GM23338 (cell line): ENCODE data around the gene PCSK6. TPM values are rescaled to one million over a fixed set of nuclear protein-coding genes. Genes with fewer than 3 reads are reported as not detected.

Experiments
- ATAC-seq: fragments of 200-7000 bp; cut with Tn5 transposase; 3 replicates; pipeline ENCODE4 v1.9.1; 2020
- DNase-seq: peaks from one replicate; pipeline ENCODE4 v3.0.0-alpha.2; 2015; ENCODE audit warnings: low spot score
- H2AFZ ChIP-seq: fragments of 200-600 bp; sonication (generic); 2 replicates; pipeline ENCODE4 v1.8.0; 2016; ENCODE audit warnings: antibody characterized with exemption, mild to moderate bottlenecking, moderate library complexity
- H3F3A ChIP-seq: fragments of 200-600 bp; sonication (generic); replicated peaks from 2 replicates; pipeline ENCODE4 v1.8.0; 2017; ENCODE audit warnings: antibody characterized with exemption, mixed run types, low read depth
- H3K27ac ChIP-seq: fragments of 200-600 bp; sonication (generic); 2 replicates; pipeline ENCODE4 v1.6.1; 2016; ENCODE audit warnings: low read depth
- H3K27me3 ChIP-seq: fragments of 200-600 bp; sonication (generic); 2 replicates; pipeline ENCODE4 v1.8.0; 2016; ENCODE audit warnings: mild to moderate bottlenecking, mixed run types, moderate library complexity; ENCODE audit not compliant: insufficient read depth
- H3K36me3 ChIP-seq: fragments of 200-600 bp; sonication (generic); 2 replicates; pipeline ENCODE4 v1.8.0; 2016; ENCODE audit warnings: mild to moderate bottlenecking; ENCODE audit not compliant: insufficient read depth
- H3K4me1 ChIP-seq: fragments of 200-600 bp; sonication (generic); 2 replicates; pipeline ENCODE4 v1.8.0; 2016; ENCODE audit warnings: mild to moderate bottlenecking, moderate library complexity; ENCODE audit not compliant: insufficient read depth
- H3K4me2 ChIP-seq: fragments of 200-600 bp; sonication (generic); 2 replicates; pipeline ENCODE4 v1.7.1; 2017; ENCODE audit warnings: mixed run types
- H3K4me3 ChIP-seq: fragments of 200-600 bp; sonication (generic); 2 replicates; pipeline ENCODE4 v1.6.1; 2016; ENCODE audit warnings: mixed run types
- H3K79me2 ChIP-seq: fragments of 200-600 bp; sonication (generic); replicated peaks from 2 replicates; pipeline ENCODE4 v1.8.0; 2017; ENCODE audit warnings: mild to moderate bottlenecking; ENCODE audit not compliant: insufficient read depth
- H3K9me2 ChIP-seq: fragments of 200-600 bp; sonication (generic); 2 replicates; pipeline ENCODE4 v1.8.0; 2017; ENCODE audit not compliant: insufficient read depth
- H4K20me1 ChIP-seq: fragments of 200-600 bp; sonication (generic); replicated peaks from 2 replicates; pipeline ENCODE4 v1.8.0; 2017; ENCODE audit warnings: mild to moderate bottlenecking; ENCODE audit not compliant: insufficient read depth
- H3K27ac Mint-ChIP-seq: 2 replicates; pipeline ENCODE4 v1.8.0; 2020; ENCODE audit warnings: inconsistent platforms, mild to moderate bottlenecking, moderate library complexity, mixed read lengths
- H3K27me3 Mint-ChIP-seq: 3 replicates; pipeline ENCODE4 v1.8.0; 2022; ENCODE audit warnings: low read depth, mild to moderate bottlenecking, moderate library complexity, mixed read lengths, inconsistent platforms; ENCODE audit not compliant: insufficient read depth, poor library complexity
- H3K36me3 Mint-ChIP-seq: 3 replicates; pipeline ENCODE4 v1.8.0; 2021; ENCODE audit warnings: low read depth, mild to moderate bottlenecking, inconsistent platforms, moderate library complexity, mixed read lengths
- H3K4me1 Mint-ChIP-seq: 3 replicates; pipeline ENCODE4 v1.8.0; 2020; ENCODE audit warnings: mild to moderate bottlenecking, inconsistent platforms, mixed read lengths
- H3K4me3 Mint-ChIP-seq: 3 replicates; pipeline ENCODE4 v1.8.0; 2021; ENCODE audit warnings: moderate library complexity, mild to moderate bottlenecking, inconsistent platforms, mixed read lengths
- H3K9me3 Mint-ChIP-seq: 3 replicates; pipeline ENCODE4 v1.8.0; 2020; ENCODE audit warnings: moderate library complexity, mild to moderate bottlenecking, inconsistent platforms, mixed read lengths
- CREB1 ChIP-seq: fragments of 250-450 bp; sonication (Bioruptor Pico); IDR thresholded peaks from 2 replicates; pipeline ENCODE4 v1.5.0; 2020; ENCODE audit warnings: low read depth, mild to moderate bottlenecking, moderate library complexity
- EZH2phosphoT487 ChIP-seq: fragments of 200-600 bp; sonication (generic); IDR thresholded peaks from one replicate; pipeline ENCODE4 v1.8.1; 2018; ENCODE audit warnings: antibody characterized with exemption; ENCODE audit not compliant: unreplicated experiment
- JUNB ChIP-seq: IDR thresholded peaks from one replicate; pipeline ENCODE4 v1.6.1; 2016; ENCODE audit warnings: antibody characterized with exemption; ENCODE audit not compliant: unreplicated experiment
- polyA plus RNA-seq: library from polyadenylated mRNA; unstranded; fragments of >200 nt; fragmentation: Nextera tagmentation; extraction: Ambion mirVana; gene quantifications from 2 replicates; pipeline ENCODE4 v1.2.1, GENCODE V29; 2016
- total RNA-seq: library from RNA; depleted of rRNA; stranded (reverse); fragments of >200 nt; shearing (Covaris generic); gene quantifications from 2 replicates; pipeline ENCODE4 v1.2.3, GENCODE V29; 2014
- TF ChIP-seq, protein P1 (sequence below): IDR thresholded peaks from one replicate; pipeline ENCODE4 v1.6.1; 2018; ENCODE audit warnings: antibody characterized with exemption; ENCODE audit not compliant: unreplicated experiment
- TF ChIP-seq, protein P2 (sequence below): IDR thresholded peaks from 2 replicates; pipeline ENCODE4 v1.6.1; 2016; ENCODE audit warnings: antibody characterized with exemption
- TF ChIP-seq, protein P3 (sequence below), 2 experiments: fragments of 200-600 bp in 1 of 2; sonication (generic) in 1 of 2; conservative IDR thresholded peaks; 2 replicates each; pipeline versions ENCODE4 v1.5.1 to v1.6.1; 2016 to 2017; ENCODE audit warnings: antibody characterized with exemption in 2 of 2, low read depth in 2 of 2, mild to moderate bottlenecking in 2 of 2, moderate library complexity in 1 of 2
- TF ChIP-seq, protein P4 (sequence below): fragments of 250-450 bp; sonication (Bioruptor Pico); IDR thresholded peaks from 2 replicates; pipeline ENCODE4 v1.5.0; 2020; ENCODE audit warnings: mild to moderate bottlenecking, moderate library complexity

Gene PCSK6
- total and polyA plus RNA-seq, 2 experiments from 2014 or later: 1.7 to 6.7 TPM

DNA sequence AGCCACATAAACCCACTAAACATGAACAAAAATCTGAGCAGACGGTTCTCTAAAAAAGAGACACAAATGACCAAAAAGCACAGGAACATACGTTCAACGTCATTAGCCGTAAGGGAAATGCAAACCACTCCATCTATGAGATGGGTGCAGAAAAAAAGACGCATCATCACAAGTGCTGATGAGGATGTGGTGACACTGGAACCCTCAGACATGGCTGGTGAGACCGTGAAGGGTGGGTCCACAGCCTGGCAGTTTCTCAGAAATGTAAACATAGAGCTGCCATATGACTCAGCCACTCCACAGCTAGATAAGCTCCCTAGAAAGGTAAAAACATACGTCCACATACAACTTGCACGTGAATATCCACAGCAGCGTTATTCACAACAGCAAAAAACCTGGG lies 23.3 kb downstream of the PCSK6 start (continued):
- TF ChIP-seq, protein P1, sequence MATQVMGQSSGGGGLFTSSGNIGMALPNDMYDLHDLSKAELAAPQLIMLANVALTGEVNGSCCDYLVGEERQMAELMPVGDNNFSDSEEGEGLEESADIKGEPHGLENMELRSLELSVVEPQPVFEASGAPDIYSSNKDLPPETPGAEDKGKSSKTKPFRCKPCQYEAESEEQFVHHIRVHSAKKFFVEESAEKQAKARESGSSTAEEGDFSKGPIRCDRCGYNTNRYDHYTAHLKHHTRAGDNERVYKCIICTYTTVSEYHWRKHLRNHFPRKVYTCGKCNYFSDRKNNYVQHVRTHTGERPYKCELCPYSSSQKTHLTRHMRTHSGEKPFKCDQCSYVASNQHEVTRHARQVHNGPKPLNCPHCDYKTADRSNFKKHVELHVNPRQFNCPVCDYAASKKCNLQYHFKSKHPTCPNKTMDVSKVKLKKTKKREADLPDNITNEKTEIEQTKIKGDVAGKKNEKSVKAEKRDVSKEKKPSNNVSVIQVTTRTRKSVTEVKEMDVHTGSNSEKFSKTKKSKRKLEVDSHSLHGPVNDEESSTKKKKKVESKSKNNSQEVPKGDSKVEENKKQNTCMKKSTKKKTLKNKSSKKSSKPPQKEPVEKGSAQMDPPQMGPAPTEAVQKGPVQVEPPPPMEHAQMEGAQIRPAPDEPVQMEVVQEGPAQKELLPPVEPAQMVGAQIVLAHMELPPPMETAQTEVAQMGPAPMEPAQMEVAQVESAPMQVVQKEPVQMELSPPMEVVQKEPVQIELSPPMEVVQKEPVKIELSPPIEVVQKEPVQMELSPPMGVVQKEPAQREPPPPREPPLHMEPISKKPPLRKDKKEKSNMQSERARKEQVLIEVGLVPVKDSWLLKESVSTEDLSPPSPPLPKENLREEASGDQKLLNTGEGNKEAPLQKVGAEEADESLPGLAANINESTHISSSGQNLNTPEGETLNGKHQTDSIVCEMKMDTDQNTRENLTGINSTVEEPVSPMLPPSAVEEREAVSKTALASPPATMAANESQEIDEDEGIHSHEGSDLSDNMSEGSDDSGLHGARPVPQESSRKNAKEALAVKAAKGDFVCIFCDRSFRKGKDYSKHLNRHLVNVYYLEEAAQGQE: no peak
- no peak for TF ChIP-seq CREB1 (CRISPR knock-in tag)
- TF ChIP-seq JUNB: no peak
- TF ChIP-seq, protein P2, sequence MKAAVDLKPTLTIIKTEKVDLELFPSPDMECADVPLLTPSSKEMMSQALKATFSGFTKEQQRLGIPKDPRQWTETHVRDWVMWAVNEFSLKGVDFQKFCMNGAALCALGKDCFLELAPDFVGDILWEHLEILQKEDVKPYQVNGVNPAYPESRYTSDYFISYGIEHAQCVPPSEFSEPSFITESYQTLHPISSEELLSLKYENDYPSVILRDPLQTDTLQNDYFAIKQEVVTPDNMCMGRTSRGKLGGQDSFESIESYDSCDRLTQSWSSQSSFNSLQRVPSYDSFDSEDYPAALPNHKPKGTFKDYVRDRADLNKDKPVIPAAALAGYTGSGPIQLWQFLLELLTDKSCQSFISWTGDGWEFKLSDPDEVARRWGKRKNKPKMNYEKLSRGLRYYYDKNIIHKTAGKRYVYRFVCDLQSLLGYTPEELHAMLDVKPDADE: no peak
- TF ChIP-seq, protein P3, sequence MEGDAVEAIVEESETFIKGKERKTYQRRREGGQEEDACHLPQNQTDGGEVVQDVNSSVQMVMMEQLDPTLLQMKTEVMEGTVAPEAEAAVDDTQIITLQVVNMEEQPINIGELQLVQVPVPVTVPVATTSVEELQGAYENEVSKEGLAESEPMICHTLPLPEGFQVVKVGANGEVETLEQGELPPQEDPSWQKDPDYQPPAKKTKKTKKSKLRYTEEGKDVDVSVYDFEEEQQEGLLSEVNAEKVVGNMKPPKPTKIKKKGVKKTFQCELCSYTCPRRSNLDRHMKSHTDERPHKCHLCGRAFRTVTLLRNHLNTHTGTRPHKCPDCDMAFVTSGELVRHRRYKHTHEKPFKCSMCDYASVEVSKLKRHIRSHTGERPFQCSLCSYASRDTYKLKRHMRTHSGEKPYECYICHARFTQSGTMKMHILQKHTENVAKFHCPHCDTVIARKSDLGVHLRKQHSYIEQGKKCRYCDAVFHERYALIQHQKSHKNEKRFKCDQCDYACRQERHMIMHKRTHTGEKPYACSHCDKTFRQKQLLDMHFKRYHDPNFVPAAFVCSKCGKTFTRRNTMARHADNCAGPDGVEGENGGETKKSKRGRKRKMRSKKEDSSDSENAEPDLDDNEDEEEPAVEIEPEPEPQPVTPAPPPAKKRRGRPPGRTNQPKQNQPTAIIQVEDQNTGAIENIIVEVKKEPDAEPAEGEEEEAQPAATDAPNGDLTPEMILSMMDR (conservative IDR thresholded peaks at IDR 0.05; ENCODE audit: low read depth in 2 of 2): no peak

DNA sequence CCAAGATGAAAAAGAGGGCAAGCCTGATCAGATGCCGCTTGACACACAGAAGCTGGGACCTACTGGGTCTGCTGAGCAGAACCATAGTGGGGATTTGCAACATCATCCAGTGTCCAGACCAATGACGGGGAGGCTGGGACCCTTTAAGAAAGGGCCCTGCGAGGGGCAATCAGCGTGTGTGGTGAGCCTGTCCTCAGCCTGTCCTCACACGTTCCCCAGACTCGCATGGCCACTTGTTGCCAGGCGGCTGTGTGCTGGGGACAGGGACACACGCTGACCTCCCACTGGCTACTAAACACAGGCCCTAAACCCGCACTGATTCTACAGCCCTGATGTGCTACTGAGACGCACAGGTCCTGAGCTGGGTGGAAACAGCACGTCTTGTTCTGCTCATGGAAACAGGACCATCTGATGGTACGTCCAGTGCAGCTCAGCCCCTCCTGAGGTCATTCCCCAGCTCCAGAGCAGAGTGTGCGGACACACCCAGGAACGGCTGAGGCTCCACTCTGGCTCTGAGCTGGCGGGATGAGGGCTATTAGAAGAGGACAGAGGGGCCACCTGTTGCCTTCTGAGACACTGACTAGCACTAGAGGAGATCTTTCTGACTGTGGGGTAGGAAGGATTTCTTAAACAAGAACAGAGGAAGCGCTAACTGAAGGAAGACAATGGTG lies 24.4 kb downstream of the PCSK6 start:
- no peak overlapping the region for H2AFZ ChIP-seq
- Mint-ChIP-seq H3K36me3 (no peaks in the 10 kb centered on the region), H3K27ac (no peak overlapping the region), H3K4me1 (peaks cover 5% of the 10 kb centered on the region; the same call in 2 of the 3 replicates), H3K9me3 (no peaks in the 10 kb centered on the region), H3K27me3 (peaks cover 2% of the 10 kb centered on the region), H3K4me3 (no peak overlapping the region)
- no peaks in the 10 kb centered on the region for H3K27me3 ChIP-seq
- no peak for ATAC-seq
- no peak overlapping the region for H3K4me3 ChIP-seq
- H4K20me1 ChIP-seq: no peaks in the 10 kb centered on the region
- H3K36me3 ChIP-seq: no peaks in the 10 kb centered on the region; the same call in 1 of the 2 replicates
- no peaks in the 10 kb centered on the region for H3F3A ChIP-seq
- no peaks in the 10 kb centered on the region for H3K79me2 ChIP-seq
- DNase-seq: no peak
- H3K4me1 ChIP-seq: no peaks in the 10 kb centered on the region
- H3K27ac ChIP-seq: no peak overlapping the region
- no peaks in the 10 kb centered on the region for H3K9me2 ChIP-seq
- H3K4me2 ChIP-seq: no peak overlapping the region
- no peak for TF ChIP-seq CREB1 (CRISPR knock-in tag)
- TF ChIP-seq, protein P4, sequence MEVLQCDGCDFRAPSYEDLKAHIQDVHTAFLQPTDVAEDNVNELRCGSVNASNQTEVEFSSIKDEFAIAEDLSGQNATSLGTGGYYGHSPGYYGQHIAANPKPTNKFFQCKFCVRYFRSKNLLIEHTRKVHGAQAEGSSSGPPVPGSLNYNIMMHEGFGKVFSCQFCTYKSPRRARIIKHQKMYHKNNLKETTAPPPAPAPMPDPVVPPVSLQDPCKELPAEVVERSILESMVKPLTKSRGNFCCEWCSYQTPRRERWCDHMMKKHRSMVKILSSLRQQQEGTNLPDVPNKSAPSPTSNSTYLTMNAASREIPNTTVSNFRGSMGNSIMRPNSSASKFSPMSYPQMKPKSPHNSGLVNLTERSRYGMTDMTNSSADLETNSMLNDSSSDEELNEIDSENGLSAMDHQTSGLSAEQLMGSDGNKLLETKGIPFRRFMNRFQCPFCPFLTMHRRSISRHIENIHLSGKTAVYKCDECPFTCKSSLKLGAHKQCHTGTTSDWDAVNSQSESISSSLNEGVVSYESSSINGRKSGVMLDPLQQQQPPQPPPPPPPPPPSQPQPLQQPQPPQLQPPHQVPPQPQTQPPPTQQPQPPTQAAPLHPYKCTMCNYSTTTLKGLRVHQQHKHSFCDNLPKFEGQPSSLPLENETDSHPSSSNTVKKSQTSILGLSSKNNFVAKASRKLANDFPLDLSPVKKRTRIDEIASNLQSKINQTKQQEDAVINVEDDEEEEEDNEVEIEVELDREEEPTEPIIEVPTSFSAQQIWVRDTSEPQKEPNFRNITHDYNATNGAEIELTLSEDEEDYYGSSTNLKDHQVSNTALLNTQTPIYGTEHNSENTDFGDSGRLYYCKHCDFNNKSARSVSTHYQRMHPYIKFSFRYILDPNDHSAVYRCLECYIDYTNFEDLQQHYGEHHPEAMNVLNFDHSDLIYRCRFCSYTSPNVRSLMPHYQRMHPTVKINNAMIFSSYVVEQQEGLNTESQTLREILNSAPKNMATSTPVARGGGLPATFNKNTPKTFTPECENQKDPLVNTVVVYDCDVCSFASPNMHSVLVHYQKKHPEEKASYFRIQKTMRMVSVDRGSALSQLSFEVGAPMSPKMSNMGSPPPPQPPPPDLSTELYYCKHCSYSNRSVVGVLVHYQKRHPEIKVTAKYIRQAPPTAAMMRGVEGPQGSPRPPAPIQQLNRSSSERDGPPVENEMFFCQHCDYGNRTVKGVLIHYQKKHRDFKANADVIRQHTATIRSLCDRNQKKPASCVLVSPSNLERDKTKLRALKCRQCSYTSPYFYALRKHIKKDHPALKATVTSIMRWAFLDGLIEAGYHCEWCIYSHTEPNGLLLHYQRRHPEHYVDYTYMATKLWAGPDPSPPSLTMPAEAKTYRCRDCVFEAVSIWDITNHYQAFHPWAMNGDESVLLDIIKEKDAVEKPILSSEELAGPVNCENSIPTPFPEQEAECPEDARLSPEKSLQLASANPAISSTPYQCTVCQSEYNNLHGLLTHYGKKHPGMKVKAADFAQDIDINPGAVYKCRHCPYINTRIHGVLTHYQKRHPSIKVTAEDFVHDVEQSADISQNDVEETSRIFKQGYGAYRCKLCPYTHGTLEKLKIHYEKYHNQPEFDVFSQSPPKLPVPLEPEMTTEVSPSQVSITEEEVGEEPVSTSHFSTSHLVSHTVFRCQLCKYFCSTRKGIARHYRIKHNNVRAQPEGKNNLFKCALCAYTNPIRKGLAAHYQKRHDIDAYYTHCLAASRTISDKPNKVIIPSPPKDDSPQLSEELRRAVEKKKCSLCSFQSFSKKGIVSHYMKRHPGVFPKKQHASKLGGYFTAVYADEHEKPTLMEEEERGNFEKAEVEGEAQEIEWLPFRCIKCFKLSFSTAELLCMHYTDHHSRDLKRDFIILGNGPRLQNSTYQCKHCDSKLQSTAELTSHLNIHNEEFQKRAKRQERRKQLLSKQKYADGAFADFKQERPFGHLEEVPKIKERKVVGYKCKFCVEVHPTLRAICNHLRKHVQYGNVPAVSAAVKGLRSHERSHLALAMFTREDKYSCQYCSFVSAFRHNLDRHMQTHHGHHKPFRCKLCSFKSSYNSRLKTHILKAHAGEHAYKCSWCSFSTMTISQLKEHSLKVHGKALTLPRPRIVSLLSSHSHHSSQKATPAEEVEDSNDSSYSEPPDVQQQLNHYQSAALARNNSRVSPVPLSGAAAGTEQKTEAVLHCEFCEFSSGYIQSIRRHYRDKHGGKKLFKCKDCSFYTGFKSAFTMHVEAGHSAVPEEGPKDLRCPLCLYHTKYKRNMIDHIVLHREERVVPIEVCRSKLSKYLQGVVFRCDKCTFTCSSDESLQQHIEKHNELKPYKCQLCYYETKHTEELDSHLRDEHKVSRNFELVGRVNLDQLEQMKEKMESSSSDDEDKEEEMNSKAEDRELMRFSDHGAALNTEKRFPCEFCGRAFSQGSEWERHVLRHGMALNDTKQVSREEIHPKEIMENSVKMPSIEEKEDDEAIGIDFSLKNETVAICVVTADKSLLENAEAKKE (CRISPR knock-in tag): no peak
- no peak for TF ChIP-seq EZH2phosphoT487
